Daoy (cell line): Measurements from ENCODE around the gene TMEM63C. TPM values are rescaled to one million over a fixed set of nuclear protein-coding genes. Genes with fewer than 3 reads are reported as not detected.

ENCODE experiments used
- DNase-seq: peaks from one replicate; pipeline ENCODE4 v3.0.0-alpha.2; 2015; ENCODE audit warnings: low read depth
- total RNA-seq: library from RNA; depleted of rRNA; stranded (reverse); fragments of >200 nt; shearing (Covaris generic); gene quantifications from 2 replicates; pipeline ENCODE4 v1.2.3, GENCODE V29; 2014

TMEM63C gene
- total RNA-seq, 1 experiment from 2014 or later = 0.63 TPM

DNA sequence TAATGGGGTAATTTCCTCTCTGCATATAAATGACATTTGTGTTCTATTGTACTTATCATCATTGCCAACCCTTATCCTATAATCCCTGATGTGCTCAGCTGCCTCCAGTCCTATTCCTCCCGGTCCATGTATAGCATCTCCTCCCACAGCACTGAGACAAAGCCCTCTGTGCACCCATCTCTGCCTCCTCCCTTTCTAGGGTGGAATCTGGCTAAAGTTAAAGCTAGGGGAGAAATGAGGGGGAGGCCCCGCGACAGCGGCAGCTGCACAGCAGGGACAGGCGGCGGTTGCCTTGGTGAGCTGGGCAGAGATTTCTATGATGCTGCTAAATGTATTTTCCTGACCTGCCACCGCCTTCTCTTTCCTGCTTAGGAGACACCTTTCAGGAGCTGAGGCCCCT lies 27.2 kb upstream of the TMEM63C start:
- no peak for DNase-seq

DNA sequence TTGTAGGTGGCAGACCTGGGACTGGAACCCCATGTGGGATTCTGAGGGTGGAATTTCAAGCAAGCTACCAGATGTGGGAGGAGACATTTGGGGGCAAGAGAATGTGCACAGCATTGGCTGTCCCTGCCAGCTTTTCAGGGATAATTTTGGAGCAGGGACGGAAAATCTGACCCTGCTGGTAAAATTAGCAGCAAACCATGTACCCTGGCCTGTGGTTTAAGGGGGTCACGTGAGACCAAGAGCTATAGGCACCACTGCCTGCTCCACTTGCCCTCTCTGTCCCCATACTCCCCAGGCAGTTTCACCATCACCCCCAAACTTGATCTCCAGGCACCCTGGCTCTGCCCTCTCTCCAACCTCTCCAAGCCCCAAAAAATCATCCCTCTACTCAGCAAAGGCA lies 26.5 kb upstream of the TMEM63C start:
- no peak for DNase-seq

DNA sequence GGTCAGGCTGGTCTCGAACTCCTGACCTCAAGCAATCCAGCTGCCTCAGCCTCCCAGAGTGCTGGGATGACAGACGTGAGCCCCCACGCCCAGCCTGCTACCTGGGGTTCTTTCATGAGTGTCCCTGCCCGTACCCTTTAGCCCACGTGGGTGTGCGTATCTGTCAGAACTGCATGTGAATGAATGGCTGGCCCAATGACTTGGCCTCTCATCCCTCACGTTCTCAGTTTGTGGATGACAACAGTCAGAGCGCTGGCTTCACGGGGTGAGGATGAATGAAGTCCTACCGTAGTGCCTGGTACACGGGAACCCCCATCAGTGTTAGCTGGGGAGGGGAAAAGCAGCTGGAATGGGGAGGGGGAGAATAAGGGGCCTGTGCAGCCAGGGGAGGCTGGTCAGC lies 23.9 kb upstream of the TMEM63C start:
- DNase-seq = no peak

DNA sequence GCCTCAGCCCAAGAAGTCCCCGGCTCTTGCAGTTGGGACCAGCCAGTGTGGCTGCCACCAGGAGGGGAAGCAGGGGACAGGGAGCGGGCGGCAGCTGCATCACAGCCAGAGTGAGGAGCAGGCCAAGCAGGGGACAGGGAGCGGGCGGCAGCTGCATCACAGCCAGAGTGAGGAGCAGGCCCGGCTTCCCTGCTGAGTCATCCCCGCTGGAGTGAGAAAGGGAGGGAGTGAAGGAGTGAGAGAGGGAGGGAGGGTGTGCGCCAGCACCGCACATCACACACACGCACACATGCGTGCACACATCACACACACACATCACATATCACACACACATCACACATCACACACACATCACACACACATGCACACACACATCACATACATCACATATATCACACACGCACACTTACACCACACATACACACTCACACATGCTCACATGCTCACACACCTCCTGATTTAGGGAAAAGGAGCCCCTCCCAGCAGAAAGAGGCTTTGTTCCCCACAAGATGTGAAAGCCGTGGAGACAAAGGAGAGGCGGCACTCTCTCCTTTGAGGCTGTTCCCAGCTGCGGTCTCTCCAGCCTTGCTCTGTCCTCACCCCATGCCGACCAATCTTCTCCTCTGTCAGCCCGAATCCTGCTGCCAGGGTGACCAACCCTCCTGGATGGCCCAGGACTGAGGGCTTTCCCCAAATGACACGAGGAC lies 23.3 kb upstream of the TMEM63C start:
- peak; percentile 82 for DNase-seq

DNA sequence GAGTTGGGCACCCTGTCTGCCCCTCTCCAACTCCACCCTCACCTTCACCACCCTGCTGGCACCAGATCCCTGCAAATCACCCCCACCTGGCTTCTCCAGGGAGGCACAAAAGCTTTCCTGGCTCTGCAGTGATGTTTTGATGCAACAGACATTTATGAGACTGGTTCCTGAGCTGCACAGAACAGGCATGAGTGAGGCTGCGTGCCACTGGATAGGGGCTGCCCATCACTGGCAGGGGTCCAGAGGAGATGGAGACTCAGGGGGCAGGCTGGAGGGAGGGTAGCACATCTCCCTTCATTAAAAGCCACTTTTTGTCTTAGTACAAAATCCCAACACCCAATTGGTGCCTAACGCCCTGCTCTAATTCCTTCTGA lies 22.7 kb upstream of the TMEM63C start:
- DNase-seq = no peak

DNA sequence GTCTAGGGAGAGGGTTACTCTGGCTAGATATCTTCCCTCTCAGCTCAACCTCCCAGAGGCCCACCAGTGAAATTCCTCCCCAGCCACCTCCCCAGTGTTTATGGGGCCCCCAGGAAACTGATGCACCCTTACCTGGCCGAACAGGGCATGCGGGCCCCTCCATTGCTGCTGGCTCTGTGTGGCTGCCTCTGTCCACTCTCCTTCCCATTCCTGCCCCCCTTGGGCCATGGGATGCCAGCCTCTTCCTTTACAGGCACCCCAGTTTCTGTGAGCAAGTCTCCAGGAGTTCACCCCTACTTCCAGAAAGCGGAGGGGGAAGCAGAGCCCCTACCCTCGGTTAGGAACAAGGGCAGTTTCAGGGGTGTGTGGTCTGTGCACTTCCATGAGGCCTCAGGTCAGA lies 20.6 kb upstream of the TMEM63C start:
- DNase-seq = no peak

DNA sequence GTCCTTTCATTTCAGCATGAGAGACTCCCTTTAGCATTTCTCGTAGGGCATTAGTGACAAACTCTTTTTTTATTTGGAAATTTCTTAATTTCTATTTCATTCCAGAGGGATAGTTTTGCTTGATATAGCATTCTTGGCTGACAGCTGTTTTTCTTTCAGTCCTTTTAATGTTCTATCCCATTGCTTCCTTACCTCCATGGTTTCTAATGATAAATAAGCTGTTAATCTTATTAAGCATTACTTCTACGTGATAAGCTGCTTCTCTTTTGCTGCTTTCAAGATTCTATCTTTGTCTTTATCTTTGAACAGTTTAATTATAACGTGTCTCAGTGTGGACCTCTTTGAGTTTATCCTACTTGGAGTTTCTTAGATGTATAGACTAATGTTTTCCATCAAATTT lies 11.6 kb upstream of the TMEM63C start:
- no peak for DNase-seq

DNA sequence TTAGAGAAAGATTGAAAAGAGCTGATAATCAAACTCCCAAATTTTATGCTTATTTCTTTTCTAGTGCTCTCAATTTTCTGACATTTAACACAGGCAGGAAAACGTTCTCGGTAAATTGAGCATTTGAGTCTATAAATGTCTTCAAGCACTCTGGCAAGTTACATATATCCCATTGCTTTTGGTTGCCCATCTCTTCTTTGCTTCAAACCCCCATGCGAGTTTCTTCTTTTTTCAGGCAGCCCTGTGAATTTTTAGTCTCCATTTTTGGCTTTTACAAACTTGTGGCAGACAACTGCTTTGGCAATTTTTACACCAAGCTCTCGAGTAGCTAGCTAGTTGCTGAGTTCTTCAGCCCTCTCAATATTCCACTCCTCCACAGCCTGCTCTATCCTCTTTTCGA lies 8.7 kb upstream of the TMEM63C start:
- DNase-seq = no peak

DNA sequence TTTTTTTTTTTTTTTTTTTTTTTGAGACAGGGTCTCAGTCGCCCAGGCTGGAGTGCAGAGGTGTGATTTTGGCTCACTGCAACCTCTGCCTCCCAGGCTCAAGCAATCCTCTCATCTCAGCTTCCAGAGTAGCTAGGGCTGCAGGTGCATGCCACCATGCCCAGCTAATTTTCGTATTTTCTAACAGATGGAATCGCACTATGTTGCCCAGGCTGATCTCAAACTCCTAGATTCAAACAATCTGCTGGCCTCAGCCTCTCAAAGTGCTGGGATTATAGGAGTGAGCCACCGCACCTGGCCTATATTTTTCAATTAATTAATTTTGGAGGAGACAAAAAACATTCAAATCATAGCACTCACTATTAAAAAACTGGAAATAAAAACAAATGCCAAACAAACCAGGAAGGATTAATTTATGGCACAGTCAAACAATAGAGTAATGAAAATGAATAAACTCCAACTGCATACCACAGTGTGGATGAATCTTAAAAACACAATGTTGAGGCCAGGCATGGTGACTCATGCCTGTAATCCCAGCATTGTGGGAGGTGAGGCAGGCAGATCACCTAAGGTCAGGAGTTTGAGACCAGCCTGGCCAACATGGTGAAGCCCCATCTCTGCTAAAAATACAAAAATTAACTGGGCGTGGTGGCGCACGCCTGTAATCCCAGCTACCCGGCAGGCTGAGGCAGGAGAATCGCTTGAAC lies 7.5 kb upstream of the TMEM63C start:
- peak; percentile 63 for DNase-seq

DNA sequence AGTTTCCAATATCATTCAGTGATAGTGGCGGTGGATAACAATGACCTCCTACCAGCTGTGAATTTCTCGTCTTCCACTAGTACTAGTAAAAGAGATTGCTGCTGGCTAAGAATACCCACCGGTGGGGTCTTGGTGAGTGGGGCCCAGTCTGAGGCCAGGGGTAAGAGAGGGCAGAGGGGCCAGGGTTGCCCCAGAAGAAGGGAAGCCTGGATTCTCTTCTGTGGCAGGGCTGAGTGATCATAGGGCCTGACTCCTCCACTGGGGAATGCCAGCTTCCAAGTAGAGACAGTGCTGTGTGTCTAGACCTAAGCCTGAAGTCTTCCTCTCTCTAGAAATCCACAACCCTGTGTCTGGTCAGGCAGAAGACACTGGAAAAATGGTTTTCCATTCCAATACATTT lies 5.8 kb upstream of the TMEM63C start:
- no peak for DNase-seq

DNA sequence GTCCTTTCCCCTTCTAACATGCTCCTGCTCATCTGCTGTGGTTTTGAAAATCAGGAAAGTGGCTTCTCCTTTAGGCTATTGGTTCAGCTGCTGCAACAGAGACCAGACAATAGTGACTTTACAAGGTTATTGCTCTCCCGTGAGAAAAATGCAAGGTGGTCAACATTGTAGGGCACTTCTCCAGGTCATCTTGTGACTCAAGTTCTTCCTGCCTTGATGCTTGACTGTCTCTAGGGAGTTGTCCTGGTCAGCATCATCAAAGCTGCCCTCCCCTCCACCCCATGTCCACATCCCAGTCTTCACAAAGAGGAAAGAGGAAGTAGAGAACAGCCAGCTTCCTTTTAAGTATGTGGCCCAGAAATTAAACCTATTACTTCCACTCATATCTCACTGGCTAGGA lies 3.9 kb upstream of the TMEM63C start:
- no peak for DNase-seq

DNA sequence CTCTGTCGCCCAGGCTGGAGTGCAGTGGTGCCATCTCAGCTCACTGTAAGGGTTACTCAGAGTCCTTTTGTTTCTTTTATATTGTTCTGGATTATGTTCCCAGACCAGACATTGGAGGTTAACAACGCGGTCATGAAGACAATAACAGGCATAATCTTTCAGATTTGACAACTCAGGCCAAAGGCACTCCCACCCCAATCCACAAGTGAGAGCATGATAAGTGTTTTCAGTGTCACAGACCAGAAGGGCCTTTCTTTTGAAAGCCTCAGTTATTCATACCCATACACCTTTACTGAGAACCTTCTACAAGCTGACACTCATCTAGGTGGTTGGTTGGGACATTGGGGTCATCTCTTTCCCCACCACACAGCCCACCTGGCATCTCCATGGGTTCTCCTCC lies 2.9 kb upstream of the TMEM63C start:
- DNase-seq = no peak

DNA sequence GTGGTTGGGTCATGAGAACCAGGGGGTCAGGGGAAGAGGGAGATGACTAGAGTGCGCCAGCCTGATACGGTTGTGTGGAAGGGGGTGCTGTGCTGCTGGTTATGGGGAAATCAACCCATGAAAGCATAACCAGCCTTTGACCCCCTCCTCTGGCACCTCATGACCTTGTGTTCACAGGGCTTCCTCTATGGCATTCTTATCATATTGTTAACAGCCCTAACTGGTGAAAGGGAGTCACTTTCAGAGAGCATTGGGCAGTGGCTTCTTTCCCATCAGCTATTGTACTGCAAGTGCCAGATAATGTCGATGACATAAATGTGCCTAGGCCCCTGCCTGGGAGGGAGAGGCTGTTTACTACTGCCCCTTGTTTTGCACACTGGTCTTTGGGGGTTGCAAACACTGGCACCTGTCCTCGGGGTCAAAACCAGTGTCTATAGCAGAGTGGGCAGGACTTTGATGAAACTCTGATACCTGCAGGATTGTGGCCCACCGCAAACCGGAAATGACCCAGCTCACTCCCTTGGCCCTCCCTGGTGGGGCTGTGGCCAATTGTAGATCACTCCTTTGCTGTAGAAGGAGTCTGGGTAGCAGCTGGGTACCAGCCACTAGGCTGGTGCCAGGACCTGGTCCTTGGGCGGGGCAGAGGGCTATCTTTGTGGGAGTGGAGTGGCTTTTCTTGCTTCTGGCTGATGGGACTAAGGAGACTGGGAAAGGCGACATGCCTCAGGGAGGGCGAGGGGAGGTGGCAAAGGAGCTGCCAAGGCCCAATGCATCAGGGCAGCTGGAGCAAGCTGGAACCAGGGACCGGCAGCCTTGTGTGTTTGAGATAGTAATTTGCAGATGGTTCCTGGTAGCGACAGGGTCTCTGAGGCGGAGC lies 634 bp upstream of the TMEM63C start:
- peak; percentile 54 for DNase-seq

DNA sequence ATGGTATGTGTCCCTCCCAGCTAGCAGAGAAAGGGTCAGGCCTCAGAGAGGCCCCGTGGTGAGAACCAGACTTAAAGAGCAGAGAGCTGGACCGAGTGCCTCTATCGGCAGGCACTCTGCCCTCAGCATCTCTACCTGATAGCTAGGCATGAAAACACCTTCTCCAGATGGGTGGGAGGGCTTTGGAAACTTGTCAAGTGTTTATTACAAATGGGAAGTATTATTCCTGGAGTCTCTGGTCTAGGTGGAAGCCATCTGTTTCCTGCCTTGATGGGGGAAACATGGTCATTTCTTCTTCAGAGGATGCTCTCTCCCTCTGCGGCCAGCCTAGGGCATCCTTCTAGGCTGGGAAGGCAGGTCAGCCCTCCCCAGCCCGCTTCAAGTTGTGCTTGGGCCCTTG lies 2.3 kb downstream of the TMEM63C start:
- no peak for DNase-seq

DNA sequence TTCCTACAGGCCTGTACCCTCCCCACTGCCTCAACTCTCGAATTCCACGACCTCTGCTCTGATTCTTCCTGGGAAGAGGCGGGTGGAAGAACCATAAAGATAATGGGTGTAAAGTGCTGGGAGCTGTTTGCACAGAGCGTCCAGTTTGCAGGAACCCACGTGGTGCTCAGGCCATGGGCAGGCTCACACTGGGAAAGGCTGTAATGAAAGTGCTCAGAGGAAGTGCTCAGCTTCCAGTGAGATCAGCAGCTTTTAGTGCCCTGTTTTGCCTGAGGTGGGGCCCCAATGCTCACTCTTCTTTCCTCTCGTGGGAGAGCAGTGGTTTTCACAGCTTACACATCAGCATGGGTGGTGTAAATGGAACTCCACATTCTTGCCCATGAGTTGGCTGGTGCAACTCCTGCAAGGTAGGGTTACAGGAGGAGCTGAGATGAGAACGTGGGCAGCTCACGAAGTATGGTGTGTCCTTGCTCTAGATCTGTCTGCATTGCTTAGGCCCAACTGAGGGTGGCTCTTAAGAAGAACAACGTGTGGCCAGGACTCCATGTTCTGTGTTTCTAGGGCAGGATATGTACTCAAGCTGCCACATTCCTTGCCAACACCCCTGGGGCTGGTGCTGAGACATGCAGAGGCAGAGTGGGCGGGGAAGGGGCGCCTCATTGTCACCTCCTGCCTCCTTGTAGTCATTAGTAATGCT lies 2.9 kb downstream of the TMEM63C start:
- peak; percentile 35 for DNase-seq

DNA sequence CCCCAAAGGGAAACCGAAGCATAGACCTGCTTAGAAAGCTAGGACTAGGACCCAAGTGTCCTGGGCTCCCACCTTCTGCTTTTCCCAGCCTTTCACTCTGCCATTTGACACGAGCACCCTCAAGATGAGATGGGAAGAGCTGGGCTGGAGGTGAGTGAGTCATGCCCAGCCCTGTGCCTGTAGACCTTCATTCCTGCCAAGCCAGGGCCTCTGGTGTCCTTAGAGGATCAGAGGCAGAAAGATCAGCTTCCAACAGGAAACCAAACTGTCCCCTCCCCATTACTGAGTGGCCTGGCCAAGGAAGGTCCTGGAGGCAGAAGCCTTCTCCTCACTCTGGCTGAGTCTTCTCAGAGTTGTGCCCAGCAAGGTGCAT lies 3.5 kb downstream of the TMEM63C start:
- peak; percentile 27 for DNase-seq

DNA sequence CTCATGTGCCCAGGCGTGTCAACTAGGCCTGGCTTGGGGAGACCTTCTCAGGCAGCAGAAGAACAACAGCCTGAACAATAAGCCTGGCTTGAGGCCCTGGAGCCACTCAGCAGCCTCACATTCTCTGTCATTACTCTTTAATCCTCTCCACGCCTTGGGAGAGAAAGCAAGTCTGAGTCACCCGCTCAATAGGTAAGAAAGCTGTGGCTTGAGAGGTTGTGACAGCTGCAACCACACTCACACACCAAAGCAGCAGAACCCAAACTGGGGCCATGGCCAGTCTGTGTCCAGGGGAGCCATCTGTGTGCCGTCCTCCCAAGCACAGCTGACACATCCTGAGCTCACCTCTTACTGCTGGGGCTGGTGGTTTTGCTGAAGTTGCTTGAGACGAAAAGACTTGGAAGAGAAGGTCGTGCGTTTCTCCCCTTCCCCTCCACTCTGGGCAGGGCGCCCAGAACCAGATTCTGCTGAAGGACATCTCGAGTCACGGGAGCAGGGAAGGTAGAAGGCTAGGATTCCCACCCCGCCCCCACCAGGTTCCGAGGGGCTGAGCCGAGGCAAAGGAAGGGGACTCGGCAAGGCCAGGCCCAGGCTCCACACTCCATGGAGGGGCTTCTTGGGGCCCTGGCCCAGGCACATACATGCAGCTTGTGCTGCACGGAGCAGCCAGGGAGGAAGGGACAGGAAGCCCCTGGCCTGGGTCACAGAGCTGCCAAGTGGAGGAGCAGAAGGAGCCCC lies 5.5 kb downstream of the TMEM63C start:
- DNase-seq = peak; percentile 92

DNA sequence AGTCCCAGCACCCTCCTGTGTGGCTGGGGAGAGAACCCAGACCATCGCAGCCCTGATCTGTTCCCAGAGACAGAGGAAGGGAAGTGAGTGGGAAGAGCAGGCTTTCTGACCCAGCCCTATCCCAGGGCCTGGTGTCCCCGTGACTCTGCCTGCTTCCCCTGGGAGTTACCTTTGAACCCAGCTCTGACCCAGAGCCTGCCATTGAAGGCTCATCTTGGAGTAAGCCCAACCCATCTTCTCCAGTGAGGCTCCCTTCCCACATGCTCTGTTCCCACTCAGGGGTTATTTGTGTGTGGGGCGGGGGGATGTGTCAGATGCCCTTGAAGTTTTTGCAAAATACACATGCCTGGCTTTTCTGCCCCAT lies 6.0 kb downstream of the TMEM63C start:
- no peak for DNase-seq

DNA sequence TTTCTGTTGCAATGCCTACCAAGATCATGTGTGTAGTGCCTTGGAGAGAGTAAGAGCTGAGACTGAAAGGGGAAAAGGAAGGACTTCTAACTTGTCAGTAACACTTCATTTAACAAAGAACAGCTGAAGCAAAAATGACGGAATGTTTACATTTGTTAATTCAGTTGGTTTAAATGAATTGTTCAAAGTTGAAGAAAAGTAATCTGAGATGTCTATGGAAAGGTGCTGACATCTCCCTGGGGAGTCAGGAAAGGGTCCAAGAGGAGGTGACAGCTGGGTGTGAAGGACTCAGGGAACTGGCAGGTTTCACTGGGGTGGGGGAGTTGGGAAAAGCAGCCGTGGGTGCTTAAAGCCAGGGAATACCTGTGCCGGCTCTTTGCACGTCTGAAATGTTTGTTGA lies 7.9 kb downstream of the TMEM63C start:
- no peak for DNase-seq

DNA sequence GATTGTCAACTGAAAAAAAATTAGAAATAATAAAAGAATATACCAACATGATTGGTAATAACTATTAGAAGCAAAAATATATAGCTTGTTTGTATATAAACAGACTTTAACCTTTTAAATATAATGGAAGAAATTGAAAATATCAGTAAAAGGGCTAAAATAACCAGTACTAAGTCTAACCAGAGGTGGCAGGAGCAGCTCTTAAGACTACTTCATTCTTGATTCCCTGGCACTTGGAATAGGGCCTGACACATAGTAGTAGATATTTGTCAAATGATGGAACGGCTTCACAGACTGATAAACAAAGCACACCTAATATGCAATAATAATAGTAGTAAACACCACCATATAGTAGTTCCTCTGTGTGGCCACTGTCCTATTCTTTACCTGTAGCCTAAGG lies 9.4 kb downstream of the TMEM63C start:
- no peak for DNase-seq

DNA sequence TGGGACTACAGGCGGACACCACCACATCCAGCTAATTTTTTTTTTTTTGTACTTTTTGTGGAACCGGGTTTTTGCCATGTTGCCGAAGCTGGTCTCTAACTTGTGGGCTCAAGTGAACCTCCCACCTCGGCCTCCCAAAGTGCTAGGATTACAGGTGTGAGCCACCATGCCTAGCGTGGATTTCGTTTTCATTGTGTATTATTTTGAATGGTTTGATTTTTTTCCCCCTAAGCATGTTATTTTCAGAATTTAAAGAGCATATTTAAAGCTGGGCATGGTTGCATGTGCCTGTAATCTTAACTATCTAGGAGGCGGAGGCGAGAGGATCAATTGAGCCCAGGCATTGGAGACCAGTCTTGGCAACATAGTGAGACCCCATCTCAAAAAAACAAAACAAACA lies 13.1 kb downstream of the TMEM63C start:
- no peak for DNase-seq

DNA sequence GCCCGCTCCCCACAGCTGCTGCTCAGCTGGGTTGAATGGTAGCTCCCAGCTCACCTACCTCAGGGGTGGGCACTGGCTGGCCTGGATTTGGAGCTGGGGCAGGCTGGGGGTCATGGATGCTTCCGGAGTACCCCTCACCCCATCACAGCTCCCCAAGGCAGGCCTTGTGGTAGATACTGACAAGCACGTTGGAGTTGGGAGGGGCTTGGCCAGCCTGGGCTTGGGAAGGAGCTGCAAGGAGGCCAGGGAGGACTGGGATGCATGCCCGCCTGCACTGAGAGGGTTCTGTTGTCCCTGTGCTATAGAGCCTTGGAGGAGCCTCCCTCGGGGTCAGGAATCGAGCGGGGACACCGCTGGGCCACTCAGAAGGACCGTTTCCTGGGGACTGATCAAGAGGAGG lies 14.2 kb downstream of the TMEM63C start:
- DNase-seq = no peak
